Measurements from ENCODE around the gene MACROH2A1. TPM values are rescaled to one million over a fixed set of nuclear protein-coding genes. Genes with fewer than 3 reads are reported as not detected.

Gene MACROH2A1
- total and polyA plus RNA-seq, 10 of the 15 experiments (the other 5 are each of a cell fraction or from before 2014, with no cell fraction given) = 45.7 to 230 (median 196) TPM

DNA sequence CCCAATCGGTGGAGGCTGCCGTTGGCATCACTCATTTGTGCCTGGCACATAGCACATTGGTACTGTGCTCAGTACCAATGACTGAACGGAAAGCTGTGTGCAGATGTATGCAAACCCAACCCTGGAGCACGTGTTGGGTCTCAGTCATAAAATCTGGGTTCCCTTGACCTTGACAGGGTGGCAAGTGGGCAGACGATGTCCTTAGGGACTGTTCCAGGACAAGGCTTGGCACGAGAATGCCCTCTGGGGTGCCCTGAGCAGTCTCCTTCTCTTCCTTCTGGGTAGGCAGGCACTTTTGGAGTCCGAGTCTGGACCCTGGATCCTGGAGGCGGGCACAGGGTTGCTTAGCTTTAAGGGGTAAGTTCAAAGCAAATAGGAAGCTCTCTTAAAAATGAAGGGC lies 75.8 kb downstream of the MACROH2A1 start:
- TF ChIP-seq, protein P1, sequence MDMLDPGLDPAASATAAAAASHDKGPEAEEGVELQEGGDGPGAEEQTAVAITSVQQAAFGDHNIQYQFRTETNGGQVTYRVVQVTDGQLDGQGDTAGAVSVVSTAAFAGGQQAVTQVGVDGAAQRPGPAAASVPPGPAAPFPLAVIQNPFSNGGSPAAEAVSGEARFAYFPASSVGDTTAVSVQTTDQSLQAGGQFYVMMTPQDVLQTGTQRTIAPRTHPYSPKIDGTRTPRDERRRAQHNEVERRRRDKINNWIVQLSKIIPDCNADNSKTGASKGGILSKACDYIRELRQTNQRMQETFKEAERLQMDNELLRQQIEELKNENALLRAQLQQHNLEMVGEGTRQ (IDR thresholded peaks at IDR 0.05; ENCODE audit: borderline replicate concordance, low read depth, low read length) = no peak
- TF ChIP-seq EP300 (IDR thresholded peaks at IDR 0.05; ENCODE audit: borderline replicate concordance in 1 of 2, control insufficient read depth in 1 of 2, low read depth in 2 of 2, low read length in 2 of 2) = no peak
- TF ChIP-seq BACH1 (IDR thresholded peaks at IDR 0.05; ENCODE audit: borderline replicate concordance) = no peak
- no peak for TF ChIP-seq BCL11A (IDR thresholded peaks at IDR 0.05; ENCODE audit: low read depth, low read length)
- TF ChIP-seq ASH2L (IDR thresholded peaks at IDR 0.05; ENCODE audit: borderline replicate concordance, low read depth) = no peak
- TF ChIP-seq, protein P2, sequence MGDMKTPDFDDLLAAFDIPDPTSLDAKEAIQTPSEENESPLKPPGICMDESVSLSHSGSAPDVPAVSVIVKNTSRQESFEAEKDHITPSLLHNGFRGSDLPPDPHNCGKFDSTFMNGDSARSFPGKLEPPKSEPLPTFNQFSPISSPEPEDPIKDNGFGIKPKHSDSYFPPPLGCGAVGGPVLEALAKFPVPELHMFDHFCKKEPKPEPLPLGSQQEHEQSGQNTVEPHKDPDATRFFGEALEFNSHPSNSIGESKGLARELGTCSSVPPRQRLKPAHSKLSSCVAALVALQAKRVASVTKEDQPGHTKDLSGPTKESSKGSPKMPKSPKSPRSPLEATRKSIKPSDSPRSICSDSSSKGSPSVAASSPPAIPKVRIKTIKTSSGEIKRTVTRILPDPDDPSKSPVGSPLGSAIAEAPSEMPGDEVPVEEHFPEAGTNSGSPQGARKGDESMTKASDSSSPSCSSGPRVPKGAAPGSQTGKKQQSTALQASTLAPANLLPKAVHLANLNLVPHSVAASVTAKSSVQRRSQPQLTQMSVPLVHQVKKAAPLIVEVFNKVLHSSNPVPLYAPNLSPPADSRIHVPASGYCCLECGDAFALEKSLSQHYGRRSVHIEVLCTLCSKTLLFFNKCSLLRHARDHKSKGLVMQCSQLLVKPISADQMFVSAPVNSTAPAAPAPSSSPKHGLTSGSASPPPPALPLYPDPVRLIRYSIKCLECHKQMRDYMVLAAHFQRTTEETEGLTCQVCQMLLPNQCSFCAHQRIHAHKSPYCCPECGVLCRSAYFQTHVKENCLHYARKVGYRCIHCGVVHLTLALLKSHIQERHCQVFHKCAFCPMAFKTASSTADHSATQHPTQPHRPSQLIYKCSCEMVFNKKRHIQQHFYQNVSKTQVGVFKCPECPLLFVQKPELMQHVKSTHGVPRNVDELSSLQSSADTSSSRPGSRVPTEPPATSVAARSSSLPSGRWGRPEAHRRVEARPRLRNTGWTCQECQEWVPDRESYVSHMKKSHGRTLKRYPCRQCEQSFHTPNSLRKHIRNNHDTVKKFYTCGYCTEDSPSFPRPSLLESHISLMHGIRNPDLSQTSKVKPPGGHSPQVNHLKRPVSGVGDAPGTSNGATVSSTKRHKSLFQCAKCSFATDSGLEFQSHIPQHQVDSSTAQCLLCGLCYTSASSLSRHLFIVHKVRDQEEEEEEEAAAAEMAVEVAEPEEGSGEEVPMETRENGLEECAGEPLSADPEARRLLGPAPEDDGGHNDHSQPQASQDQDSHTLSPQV (IDR thresholded peaks at IDR 0.05) = no peak
- WGBS (ENCODE audit: insufficient coverage, insufficient replicate concordance, low lambda C conversion rate, missing lambda C conversion rate) = 48% methylated on average over 8 of the region's 8 CpGs
- Histone ChIP-seq H3K36me3 (ENCODE audit: control insufficient read depth in 2 of 2, insufficient read depth in 2 of 2, low read length in 1 of 2) (no peaks in the 10 kb centered on the region), H2AFZ (ENCODE audit: control insufficient read depth, low read depth, low read length) (no peak overlapping the region), H3K9ac (ENCODE audit: control insufficient read depth, insufficient read depth, low read length) (no peak overlapping the region), H3K27ac (ENCODE audit: control insufficient read depth, insufficient read depth) (no peak overlapping the region), H3K4me2 (ENCODE audit: control insufficient read depth, insufficient read depth) (no peak overlapping the region), H4K20me1 (ENCODE audit: control insufficient read depth, insufficient read depth) (no peaks in the 10 kb centered on the region), H3K27me3 (replicated peaks in 1 of 2; ENCODE audit: control insufficient read depth in 2 of 2, insufficient read depth in 2 of 2, low read length in 1 of 2) (no peaks in the 10 kb centered on the region), H3K9me3 (replicated peaks; ENCODE audit: control insufficient read depth, insufficient read depth, low read length) (no peaks in the 10 kb centered on the region), H3K4me3 (no peak overlapping the region), H3K79me2 (ENCODE audit: control insufficient read depth, insufficient read depth, low read length) (no peaks in the 10 kb centered on the region), H3K4me1 (ENCODE audit: control insufficient read depth, insufficient read depth, low read length) (no peaks in the 10 kb centered on the region)
- DNase-seq (ENCODE audit: low read depth, low spot score) (no peak), FAIRE-seq (no peak), ATAC-seq (no peak)
- intact Hi-C loops (cut with micrococcal nuclease; ENCODE audit: unreplicated experiment) = no loop called here
- BruUV-seq (replicated peaks) = no TSS peak
- CTCF ChIA-PET = no interaction called here
- RAD21 ChIA-PET (ENCODE audit: unreplicated experiment) = no interaction called here
- POLR2A ChIA-PET = no interaction called here
- SMC1A ChIA-PET (ENCODE audit: uncharacterized antibody, unreplicated experiment) = no interaction called here
- in situ Hi-C loops (cut with MboI) = no loop called here
